Glomerular endothelial cell (primary cell): ENCODE results near the gene GLIS2. TPM values are rescaled to one million over a fixed set of nuclear protein-coding genes. Genes with fewer than 3 reads are reported as not detected.
"Not testable (repeated sequence)": the region's sequence is repeated elsewhere in the genome, so short reads cannot be mapped to it uniquely, and the experiment has no call there.

ENCODE experiments used
- DNase-seq: peaks from one replicate; pipeline ENCODE4 v3.0.0-alpha.2; 2011; ENCODE audit warnings: low read depth, low spot score; ENCODE audit errors: extremely low read depth
- total RNA-seq: library from RNA; depleted of rRNA; stranded (reverse); fragments of >200 nt; gene quantifications from 2 replicates; pipeline ENCODE4 v1.2.3, GENCODE V29; 2015

GLIS2 gene
- total RNA-seq, 1 donor from 2014 or later, result 5.9 TPM

DNA sequence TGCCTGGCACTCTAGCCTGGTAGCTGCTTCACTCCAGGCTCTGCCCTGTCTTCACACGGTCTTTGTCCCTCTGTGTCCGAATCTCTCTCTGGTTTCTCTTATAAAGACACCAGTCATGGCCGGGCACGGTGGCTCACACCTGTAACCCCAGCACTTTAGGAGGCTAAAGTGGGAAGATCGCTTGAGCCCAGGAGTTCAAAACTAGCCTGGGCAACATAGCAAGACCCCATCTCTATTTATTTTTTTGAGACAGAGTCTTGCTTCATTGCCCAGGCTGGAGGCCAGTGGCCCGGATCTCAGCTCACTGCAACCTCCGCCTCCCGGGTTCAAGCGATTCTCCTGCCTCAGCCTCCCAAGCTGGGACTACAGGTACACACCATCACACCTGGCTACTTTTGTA is 17.8 kb downstream of the GLIS2 start:
- DNase-seq, result not testable (repeated sequence)

DNA sequence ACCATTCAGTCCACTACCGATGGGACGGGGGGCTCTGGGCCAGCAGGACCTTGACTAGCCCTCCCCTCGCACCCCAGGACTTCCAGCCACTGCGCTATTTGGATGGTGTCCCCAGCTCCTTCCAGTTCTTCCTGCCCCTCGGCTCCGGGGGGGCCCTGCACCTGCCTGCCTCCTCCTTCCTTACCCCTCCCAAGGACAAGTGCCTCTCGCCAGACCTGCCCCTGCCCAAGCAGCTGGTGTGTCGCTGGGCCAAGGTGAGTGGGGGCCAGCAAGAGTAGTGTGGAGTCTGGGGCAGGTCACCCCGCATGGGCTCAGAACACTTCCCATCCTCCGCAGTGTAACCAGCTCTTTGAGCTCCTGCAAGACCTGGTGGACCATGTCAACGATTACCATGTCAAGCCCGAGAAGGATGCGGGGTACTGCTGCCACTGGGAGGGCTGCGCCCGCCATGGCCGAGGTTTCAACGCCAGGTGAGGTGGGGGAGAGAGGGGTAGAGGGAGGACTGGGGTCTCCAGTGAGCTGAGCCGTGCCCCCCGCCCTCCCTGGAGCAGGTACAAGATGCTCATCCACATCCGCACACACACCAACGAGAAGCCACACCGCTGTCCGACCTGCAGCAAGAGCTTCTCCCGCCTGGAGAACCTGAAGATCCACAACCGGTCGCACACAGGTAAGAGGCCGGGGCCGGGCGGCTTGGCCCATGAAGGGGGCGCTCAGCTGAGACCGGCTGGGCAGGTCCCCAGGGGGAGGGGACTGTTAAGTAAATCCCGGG is 19.0 kb downstream of the GLIS2 start:
- no peak for DNase-seq

DNA sequence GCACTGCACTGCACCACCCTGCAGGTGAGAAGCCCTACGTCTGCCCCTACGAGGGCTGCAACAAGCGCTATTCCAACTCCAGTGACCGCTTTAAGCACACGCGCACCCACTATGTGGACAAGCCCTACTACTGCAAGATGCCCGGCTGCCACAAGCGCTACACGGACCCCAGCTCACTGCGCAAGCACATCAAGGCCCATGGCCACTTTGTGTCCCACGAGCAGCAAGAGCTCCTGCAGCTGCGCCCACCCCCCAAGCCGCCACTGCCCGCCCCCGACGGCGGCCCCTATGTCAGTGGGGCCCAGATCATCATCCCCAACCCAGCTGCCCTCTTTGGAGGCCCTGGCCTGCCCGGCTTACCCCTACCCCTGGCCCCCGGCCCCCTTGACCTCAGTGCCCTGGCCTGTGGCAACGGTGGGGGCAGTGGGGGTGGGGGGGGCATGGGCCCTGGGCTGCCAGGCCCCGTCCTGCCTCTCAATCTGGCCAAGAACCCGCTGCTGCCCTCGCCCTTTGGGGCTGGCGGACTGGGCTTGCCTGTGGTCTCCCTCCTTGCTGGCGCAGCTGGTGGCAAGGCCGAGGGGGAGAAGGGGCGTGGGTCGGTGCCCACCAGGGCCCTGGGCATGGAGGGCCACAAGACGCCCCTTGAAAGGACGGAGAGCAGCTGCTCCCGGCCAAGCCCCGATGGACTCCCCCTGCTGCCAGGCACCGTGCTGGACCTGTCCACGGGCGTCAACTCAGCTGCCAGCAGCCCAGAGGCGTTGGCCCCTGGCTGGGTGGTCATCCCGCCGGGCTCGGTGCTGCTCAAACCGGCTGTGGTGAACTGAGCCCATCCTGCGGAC is 21.1 kb downstream of the GLIS2 start:
- DNase-seq, result no peak

DNA sequence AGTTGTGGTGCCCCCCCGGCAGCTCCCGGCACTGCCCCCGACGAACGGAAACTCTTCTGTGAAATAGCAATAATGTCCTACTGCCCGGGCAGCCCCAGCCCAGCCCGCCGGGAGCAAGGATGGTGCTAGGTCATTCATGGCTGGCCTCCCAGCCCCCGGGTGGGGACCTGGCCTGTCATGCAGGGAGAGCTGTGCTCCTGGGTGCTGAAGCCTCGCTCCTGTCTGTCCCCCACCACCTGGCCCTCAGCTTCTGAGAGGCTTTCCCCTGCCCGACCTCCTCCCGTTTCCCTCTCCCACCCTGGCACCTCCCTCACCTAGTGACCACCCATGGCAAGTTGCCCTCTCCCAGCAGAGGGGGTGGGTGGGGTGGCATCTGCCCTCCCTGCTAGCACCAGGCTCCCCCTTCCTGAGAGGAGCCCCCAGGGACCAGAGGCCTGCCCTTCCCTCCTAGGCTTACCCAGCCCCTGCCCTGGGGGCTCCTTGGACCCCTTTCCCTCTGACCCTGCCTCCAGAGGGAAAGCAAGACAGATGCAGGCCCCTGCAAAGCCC is 21.7 kb downstream of the GLIS2 start:
- DNase-seq, result no peak

DNA sequence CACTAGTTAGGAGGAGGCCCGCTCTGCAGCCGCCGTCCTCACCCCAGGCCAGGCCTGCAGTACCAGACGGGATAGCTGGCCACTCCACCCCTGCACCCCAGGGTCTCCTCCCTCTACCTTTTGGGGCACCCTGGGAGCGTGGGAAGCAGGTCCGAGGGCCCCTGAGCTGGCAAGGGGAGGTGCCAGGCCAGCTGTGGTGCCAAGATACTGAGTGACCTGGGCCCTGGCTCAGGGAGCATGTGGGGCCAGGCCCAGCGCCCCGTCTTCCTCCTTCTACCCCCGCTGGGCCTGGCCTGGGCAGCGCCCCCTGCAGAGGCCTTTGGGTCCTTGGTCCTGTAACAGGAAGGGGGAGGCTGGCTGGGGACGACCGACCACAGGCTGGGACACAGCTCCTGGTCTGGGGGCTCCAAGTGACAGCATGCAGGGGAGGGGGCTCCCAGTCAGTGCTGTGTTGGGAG is 22.3 kb downstream of the GLIS2 start:
- DNase-seq, result no peak

DNA sequence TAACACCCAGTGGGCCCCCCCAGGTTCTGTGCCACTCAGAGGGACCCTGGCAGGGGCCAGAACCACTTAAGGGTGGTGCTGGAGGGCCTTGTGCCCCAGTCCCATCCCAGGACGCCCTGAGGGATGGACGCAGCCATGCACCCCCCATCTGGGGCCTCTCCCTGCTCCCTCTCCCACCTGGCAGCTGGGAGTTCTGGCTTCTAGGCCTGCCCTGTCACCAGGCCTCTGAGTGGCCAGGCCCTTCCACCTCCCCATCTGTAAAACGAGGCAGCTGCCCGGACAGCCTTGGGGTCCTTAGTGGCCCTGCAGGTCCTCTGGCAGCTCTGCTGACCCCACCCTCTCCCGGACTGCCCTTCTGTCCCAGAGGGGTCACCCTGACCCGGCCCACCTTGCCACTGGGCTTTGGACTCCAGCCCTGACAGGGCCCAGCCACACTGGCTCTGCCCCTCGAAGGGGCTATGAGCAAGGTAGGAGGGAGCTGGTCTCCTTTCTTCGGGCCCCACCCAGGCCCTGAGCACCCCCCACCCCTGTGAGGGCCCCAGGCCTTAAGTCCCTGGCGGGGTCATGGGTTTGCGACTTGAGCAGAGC is 22.9 kb downstream of the GLIS2 start:
- DNase-seq, result no peak

DNA sequence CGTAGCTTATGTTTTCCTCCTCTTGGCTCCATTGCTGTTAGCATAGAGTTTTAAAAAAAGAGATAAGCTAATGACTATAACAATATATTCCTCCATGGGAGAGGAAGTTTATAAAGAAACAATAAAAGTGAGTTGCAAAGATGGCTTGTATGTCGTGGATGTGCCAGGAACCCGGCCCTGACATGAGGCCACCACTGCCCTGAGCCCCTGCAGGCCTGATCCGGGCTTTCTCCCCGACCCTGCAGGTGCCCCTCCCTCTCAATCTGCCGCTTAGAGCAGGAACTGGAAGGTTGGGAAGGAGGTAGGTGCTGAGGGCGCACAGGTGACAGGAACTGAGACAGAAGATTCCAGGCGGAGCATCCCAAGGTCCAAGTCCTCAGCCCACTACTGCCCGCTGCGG is 23.6 kb downstream of the GLIS2 start:
- DNase-seq, result no peak

DNA sequence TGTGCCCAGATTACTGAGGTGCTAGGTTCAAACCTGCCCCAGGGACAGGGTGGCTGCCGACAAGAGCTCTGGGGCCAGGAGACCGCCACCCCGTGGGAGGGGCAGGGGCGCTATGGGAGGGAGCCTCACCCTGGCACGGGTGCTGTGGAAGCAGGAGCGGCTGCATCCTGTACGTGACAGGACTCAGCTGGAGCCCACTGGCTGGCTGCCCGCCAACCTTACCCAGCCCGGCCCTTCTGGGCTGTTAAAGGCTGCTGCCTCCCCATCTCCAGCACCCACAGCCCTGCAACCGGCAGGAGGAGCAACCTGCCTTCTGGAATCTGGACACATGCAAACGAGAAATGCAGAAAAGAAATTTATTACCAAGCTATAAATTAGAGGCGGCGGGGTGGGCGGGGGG is 24.0 kb downstream of the GLIS2 start:
- no peak for DNase-seq

DNA sequence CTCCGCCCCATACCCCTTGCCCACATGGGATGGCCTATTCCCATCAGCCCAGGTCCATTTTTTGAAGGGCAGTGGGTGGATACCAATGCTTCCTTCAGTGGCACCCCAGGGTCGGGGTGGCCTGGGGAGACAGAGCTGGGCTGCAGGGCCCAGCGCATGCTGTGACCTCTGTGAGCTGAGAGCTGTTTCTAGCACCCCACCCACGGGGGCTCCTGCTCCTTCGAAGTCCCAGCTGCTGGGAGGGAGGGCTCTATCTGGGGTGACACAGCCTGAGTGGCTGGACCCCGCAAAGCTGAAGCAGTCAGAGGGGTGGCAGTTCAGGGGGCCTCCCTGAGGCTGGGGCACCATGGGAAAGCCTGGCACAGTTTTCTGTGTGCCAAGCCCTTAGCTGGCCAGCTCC is 24.6 kb downstream of the GLIS2 start:
- no peak for DNase-seq

DNA sequence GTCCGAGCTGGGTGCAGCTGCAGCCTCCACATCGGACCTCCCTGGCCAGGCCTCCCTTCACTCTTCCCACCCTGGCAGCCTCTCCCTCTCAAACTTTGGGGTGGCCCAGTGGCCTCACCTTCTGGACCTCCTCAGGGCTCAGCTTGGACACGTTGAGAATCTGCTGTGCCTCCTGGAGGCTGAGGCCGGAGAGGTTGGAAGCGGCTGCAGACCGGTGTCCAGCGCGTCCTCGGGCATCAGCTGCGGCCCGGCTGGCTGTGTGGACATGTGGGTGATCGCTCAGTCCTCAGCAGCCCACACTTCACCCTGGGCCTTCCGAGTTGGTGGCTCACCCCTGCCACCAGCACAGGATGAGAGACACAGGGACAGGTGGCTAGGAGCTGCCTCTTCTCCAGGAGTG is 25.4 kb downstream of the GLIS2 start:
- no peak for DNase-seq

DNA sequence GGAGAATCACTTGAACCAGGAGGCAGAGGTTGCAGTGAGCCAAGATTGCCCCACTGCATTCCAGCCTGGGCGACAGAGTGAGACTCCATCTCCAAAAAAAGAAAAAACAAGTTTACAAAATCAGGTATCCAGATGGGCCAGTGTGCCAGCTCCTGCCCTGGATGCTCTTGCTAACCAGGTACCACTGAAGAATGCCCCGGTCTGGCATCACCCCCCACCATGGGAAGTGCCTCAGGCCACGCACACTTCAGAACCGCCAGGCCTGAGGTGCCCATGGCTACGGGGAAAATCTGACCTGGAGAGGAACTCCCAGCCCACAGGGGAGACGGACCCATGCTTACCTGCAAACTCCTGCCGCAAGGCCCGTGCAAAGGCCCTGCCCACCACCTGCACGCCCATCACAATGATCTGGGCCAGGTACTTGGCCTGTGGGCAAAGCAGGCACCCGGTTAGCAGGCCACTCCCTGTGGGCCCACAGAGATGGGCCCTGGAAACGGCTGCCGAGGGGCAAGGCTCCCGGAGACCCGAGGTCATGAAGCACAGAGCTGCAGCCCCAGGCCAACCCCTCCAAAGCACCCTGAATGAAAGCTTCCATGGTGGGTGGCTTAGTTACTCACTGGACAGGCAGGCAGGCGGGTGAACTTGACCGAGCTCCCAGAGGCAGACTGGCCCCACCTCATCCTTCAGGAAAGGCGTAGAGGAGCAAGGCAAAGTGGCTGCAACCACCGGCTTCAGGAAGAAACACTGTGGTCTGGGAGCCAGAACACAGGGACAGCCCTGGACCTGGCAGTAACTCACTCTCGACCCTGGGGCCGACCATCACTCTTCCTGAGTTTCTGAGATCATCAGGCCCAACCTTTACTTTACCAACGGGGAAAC is 27.2 kb downstream of the GLIS2 start:
- no peak for DNase-seq

DNA sequence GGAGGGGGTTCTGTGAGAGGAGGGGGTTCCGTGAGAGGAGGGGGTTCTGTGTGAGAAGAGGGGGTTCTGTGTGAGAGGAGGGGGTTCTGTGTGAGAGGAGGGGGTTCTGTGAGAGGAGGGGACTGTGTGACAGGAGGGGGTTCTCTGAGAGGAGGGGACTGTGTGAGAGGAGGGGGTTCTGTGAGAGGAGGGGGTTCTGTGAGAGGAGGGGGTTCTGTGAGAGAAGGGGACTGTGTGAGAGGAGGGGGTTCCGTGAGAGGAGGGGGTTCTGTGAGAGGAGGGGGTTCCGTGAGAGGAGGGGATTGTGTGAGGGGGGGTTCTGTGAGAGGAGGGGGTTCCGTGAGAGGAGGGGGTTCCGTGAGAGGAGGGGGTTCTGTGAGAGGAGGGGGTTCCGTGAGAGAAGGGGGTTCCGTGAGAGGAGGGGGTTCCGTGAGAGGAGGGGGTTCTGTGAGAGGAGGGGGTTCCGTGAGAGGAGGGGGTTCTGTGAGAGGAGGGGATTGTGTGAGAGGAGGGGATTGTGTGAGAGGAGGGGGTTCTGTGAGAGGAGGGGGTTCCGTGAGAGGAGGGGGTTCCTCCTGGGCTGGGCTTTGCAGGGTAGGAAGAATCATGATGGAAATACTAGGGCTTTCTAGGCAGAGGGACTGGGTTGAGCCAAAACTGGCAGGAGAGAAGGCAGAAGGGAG is 28.6 kb downstream of the GLIS2 start:
- not testable (repeated sequence) for DNase-seq

DNA sequence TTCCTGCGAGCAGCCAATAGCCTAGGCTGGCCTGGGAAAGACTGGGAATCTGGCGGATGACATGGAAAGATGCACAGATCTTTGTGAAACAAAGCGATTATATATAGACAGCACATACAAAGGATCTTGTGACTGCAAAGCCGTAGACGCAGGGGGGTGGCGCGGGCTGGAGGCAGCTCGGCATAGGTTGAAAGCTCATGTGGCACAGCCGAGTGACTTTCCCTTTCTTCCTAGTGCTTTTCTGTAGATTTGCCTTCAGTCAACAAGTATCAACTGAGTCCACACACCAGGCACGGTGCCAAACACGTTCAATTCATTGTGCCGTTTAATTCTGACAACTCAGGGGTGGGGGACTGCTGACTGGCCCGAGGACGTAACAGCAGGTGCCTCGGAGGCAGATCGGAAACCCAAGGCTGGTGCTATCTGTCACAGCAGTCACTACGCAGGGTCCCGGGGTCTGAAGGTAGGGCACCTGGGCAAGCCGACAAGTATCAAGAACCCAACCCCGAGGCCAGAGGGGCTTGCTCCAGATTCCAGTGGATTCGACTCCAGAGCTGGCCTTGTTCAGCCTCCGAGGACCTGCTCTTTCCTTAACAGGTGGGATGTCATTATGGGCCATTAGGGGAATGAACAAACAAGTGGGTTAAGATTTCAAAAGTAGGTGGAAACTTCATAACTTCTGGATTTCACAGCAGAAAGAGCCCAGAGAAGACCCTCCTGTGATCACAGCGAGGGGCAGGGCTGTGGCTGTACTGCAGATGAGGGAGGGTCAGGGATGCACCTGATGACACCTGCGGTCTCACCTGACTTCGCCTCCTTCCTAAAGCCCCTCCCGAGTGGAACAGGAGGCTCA is 29.3 kb downstream of the GLIS2 start:
- no peak for DNase-seq

DNA sequence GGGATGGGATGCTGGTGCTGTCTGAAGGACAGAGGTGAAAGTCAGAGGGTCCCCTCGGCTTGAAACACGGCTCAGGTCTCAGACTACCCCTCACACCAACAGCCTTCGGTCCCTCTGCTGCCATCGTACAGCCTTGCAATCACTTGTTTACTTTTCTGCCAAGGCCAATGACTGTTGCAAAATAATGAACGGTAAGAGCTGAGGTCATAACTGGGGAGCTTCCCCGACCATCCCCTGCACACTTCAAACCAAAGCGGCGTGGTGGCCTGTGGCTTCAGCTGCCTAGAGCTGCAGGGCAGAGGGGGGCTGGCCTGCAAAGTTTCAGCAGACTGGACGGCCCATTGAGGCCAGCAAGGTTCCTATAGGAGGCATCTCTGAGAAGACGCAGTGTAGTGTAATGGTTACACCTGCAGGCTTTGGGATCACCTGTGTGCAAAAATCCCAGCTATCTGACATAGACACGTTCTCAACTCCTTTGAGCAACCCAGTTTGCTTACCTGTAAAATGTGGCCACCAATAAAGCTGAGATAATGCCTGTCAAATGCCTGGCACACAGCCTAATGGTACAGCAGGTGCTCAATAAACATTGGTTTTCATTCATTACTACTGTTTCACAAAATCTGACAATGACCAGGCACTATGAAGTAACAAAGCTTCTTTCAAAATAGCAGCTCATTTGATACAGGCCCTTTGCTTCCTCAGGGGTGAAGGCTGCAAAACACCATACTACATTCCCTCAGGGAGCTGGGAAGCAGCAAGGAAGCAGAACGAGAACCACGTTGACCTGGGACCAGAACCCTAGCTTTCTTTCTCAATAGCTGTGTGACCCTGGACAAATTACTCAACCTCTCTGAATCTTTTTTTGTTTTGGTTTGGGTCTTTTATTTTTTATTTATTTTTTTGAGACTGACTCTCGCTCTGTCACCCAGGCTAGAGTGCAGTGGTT is 30.2 kb downstream of the GLIS2 start:
- DNase-seq, result no peak

DNA sequence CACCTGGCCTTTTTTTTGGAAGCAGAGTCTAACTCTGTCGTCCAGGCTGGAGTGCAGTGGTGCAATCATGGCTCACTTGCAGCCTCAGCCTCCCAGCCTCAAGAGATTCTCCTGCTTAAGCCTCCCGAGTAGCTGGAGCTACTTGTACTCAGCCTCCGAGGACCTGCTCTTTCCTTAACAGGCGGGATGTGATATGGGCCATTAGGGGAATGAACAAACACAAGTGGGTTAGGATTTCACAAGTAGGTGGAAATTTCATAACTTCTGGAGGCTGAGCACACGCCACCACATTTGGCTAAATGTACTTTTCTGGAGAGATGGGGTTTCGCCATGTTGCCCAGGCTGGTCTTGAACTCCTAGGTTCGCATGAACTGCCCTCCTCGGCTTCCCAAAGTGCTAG is 31.1 kb downstream of the GLIS2 start:
- DNase-seq, result no peak

DNA sequence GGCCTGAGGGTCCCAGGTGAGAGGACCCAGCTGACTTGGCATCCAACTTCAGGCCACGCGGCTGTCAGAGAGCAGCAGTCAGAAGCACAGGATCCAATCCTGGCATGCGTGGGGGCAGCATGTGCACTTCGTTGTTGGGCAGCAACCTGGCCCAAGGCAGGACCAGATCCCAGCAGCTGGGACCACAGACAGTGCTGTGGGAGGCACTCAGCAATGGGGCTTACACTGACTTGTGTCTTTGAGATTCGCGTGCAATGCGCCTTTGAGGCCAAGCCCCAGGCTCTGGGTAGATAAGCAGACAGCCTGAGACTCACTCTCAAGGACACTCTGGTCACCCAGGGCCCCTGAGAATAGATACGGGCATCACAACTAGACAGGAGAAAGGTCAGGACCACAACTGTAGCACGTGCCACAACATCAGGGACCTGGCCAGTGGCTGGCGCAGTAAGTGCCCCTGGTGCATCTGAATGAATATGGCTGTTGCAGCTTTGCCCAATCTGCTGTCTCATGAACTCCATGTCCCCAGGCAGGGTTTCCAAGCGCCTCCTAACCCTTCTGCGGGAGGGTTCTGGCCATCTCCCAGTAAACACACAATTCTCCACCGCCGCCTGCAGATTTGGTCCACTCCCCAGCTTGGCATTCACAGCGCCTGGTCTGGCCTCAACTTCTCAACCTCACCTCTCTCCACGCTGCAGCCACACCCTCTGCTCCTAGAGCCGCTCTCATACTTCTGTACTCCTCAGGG is 32.1 kb downstream of the GLIS2 start:
- no peak for DNase-seq

DNA sequence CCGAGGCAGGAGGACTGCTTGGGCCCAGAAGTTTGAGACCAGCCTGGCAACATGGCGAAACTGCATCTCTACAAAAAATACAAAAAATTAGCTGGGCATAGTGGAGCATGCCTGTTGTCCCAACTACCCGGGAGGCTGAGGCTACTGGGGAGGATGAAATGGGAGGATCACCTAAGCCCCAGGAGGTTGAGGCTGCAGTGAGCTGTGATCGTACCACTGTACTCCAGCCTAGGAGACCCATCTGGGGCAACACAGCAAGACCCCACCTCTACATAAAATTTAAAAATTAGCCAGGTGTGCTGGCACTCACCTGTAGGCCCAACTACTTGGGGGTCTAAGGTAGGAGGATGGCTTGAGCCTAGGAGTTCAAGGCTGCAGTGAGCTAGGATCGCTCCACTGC is 33.5 kb downstream of the GLIS2 start:
- no peak for DNase-seq
